H1 (cell line): ENCODE data around the gene DISC1.

Experiments
- BRCA1 ChIP-seq: IDR thresholded peaks from 2 replicates; pipeline ENCODE4 v1.6.1; 2012; ENCODE audit warnings: low read depth, low read length, improper control_type of control experiment
- CTBP2 ChIP-seq: IDR thresholded peaks from 2 replicates; pipeline ENCODE4 v1.7.0; 2011; ENCODE audit warnings: borderline replicate concordance, mild to moderate bottlenecking, moderate library complexity, mixed read lengths, low read length; ENCODE audit not compliant: insufficient read depth, insufficient read length
- EP300 ChIP-seq, 2 experiments: IDR thresholded peaks; 1 replicate in 1 of 2; 2 replicates in 1 of 2; pipeline ENCODE4 v1.6.1; 2011 to 2012; ENCODE audit warnings: low read depth in 2 of 2, low read length in 2 of 2, mild to moderate bottlenecking in 2 of 2, borderline replicate concordance in 1 of 2, inconsistent platforms in 1 of 2, moderate library complexity in 1 of 2
- EZH2 ChIP-seq: fragments of 200-600 bp; sonication (generic); IDR thresholded peaks from 2 replicates; pipeline ENCODE4 v1.7.1; 2012; ENCODE audit warnings: low read depth, mild to moderate bottlenecking, moderate library complexity, low read length, inconsistent platforms; ENCODE audit not compliant: severe bottlenecking
- GABPA ChIP-seq: IDR thresholded peaks from 2 replicates; pipeline ENCODE4 v1.6.1; 2011; ENCODE audit warnings: mild to moderate bottlenecking, low read length, moderate library complexity, borderline replicate concordance; ENCODE audit not compliant: insufficient read depth
- GTF2F1 ChIP-seq: IDR thresholded peaks from 2 replicates; pipeline ENCODE4 v1.6.1; 2012; ENCODE audit warnings: low read depth, low read length, improper control_type of control experiment, borderline replicate concordance
- MAFK ChIP-seq: IDR thresholded peaks from 2 replicates; pipeline ENCODE4 v1.6.1; 2012; ENCODE audit warnings: low read depth, mild to moderate bottlenecking, improper control_type of control experiment, low read length
- RFX5 ChIP-seq: IDR thresholded peaks from 2 replicates; pipeline ENCODE4 v1.6.1; 2011; ENCODE audit warnings: low read depth, low read length, improper control_type of control experiment, borderline replicate concordance
- SP1 ChIP-seq: IDR thresholded peaks from 2 replicates; pipeline ENCODE4 v1.6.1; 2011; ENCODE audit warnings: low read depth, low read length
- TAF1 ChIP-seq: IDR thresholded peaks from 2 replicates; pipeline ENCODE4 v1.6.1; 2011; ENCODE audit warnings: mild to moderate bottlenecking, low read depth, low read length
- TCF12 ChIP-seq: IDR thresholded peaks from 2 replicates; pipeline ENCODE4 v1.6.1; 2011; ENCODE audit warnings: low read depth, mild to moderate bottlenecking, low read length
- TF ChIP-seq, protein P1 (sequence below), 3 experiments: IDR thresholded peaks; 1 replicate in 2 of 3; 2 replicates in 1 of 3; pipeline versions ENCODE4 v1.5.1 to v1.6.1; 2011; ENCODE audit warnings: low read length in 3 of 3, mild to moderate bottlenecking in 3 of 3, inconsistent platforms in 2 of 3, low read depth in 1 of 3, moderate library complexity in 1 of 3; ENCODE audit not compliant: insufficient read depth in 1 of 3; ENCODE audit errors: control extremely low read depth in 1 of 3
- TF ChIP-seq, protein P2 (sequence below): IDR thresholded peaks from 2 replicates; pipeline ENCODE4 v1.6.1; 2012; ENCODE audit warnings: inconsistent platforms

DNA sequence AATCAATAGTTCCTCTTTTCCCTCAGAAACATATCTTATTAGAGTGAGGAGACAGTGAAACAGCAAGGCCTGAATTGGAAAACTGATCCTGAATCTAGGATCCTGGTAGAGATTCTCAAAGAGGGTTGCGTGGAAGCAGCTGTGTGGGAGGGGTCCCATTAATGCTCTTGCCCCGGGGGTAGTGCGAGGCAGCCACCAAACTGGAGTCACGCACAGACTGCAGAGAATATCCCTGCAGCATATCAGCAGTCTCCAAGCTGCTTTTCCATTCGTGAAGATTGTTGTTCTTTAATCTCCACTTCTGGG lies 150.1 kb downstream of the DISC1 start:
- no peak for TF ChIP-seq EP300 (IDR thresholded peaks at IDR 0.05; ENCODE audit: borderline replicate concordance in 1 of 2, low read depth in 2 of 2, low read length in 2 of 2)
- TF ChIP-seq GTF2F1: no peak
- TF ChIP-seq, protein P1, sequence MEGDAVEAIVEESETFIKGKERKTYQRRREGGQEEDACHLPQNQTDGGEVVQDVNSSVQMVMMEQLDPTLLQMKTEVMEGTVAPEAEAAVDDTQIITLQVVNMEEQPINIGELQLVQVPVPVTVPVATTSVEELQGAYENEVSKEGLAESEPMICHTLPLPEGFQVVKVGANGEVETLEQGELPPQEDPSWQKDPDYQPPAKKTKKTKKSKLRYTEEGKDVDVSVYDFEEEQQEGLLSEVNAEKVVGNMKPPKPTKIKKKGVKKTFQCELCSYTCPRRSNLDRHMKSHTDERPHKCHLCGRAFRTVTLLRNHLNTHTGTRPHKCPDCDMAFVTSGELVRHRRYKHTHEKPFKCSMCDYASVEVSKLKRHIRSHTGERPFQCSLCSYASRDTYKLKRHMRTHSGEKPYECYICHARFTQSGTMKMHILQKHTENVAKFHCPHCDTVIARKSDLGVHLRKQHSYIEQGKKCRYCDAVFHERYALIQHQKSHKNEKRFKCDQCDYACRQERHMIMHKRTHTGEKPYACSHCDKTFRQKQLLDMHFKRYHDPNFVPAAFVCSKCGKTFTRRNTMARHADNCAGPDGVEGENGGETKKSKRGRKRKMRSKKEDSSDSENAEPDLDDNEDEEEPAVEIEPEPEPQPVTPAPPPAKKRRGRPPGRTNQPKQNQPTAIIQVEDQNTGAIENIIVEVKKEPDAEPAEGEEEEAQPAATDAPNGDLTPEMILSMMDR (IDR thresholded peaks at IDR 0.05; ENCODE audit: control extremely low read depth in 1 of 3, insufficient read depth in 1 of 3, low read depth in 1 of 3, low read length in 3 of 3): no peak
- TF ChIP-seq TAF1: no peak
- TF ChIP-seq EZH2: no peak
- TF ChIP-seq TCF12: no peak
- TF ChIP-seq MAFK: no peak
- TF ChIP-seq GABPA: no peak
- TF ChIP-seq CTBP2: no peak
- TF ChIP-seq BRCA1: no peak
- no peak for TF ChIP-seq SP1
- TF ChIP-seq, protein P2, sequence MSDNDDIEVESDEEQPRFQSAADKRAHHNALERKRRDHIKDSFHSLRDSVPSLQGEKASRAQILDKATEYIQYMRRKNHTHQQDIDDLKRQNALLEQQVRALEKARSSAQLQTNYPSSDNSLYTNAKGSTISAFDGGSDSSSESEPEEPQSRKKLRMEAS: no peak
- TF ChIP-seq RFX5: no peak
